DOHH2 (cell line): ENCODE measurements around the gene MMP14.

Experiments
- H3F3A ChIP-seq: fragments of 200-600 bp; sonication (generic), shearing (Covaris generic); 2 replicates; pipeline ENCODE4 v1.6.0; 2016; ENCODE audit warnings: antibody characterized with exemption, mild to moderate bottlenecking; ENCODE audit not compliant: control insufficient read depth, insufficient read depth
- H3K27ac ChIP-seq: fragments of 200-600 bp; sonication (generic); 2 replicates; pipeline ENCODE4 v1.5.1; 2014; ENCODE audit warnings: low read depth, mild to moderate bottlenecking, low read length, moderate library complexity
- H3K27me3 ChIP-seq: fragments of 200-600 bp; sonication (generic); 2 replicates; pipeline ENCODE4 v1.6.1; 2014; ENCODE audit warnings: mild to moderate bottlenecking, low read length, mixed read lengths; ENCODE audit not compliant: control insufficient read depth
- H3K36me3 ChIP-seq: fragments of 200-600 bp; sonication (generic); 2 replicates; pipeline ENCODE4 v1.6.1; 2014; ENCODE audit warnings: mild to moderate bottlenecking, low read length, moderate library complexity, mixed read lengths; ENCODE audit not compliant: control insufficient read depth
- H3K4me1 ChIP-seq: fragments of 200-600 bp; sonication (generic); 2 replicates; pipeline ENCODE4 v1.6.1; 2014; ENCODE audit warnings: mild to moderate bottlenecking, low read length, mixed read lengths; ENCODE audit not compliant: control insufficient read depth
- H3K4me2 ChIP-seq: fragments of 200-600 bp; sonication (generic); 2 replicates; pipeline ENCODE4 v1.6.0; 2014; ENCODE audit warnings: mild to moderate bottlenecking, low read length, moderate library complexity
- H3K4me3 ChIP-seq: fragments of 200-600 bp; sonication (generic); 2 replicates; pipeline ENCODE4 v1.5.1; 2014; ENCODE audit warnings: mild to moderate bottlenecking, low read length, mixed read lengths
- H3K79me2 ChIP-seq: fragments of 200-600 bp; sonication (generic); 2 replicates; pipeline ENCODE4 v1.6.1; 2014; ENCODE audit warnings: mild to moderate bottlenecking, low read length, mixed read lengths; ENCODE audit not compliant: control insufficient read depth
- H3K9me2 ChIP-seq: fragments of 200-600 bp; sonication (generic); replicated peaks from 2 replicates; pipeline ENCODE4 v1.6.1; 2014; ENCODE audit warnings: mild to moderate bottlenecking, low read length, mixed read lengths; ENCODE audit not compliant: control insufficient read depth
- H3K9me3 ChIP-seq: fragments of 200-600 bp; sonication (generic); 2 replicates; pipeline ENCODE4 v1.6.1; 2014; ENCODE audit warnings: antibody characterized with exemption, low read length, mixed read lengths; ENCODE audit not compliant: control insufficient read depth, insufficient read depth
- H4K20me1 ChIP-seq: fragments of 200-600 bp; sonication (generic); 2 replicates; pipeline ENCODE4 v1.6.0; 2014; ENCODE audit warnings: low read depth, mild to moderate bottlenecking, antibody characterized with exemption, low read length, moderate library complexity; ENCODE audit not compliant: control insufficient read depth, insufficient read depth
- CTCF ChIP-seq: fragments of 200-600 bp; sonication (generic); IDR thresholded peaks from one replicate; pipeline ENCODE4 v1.5.1; 2014; ENCODE audit warnings: antibody characterized with exemption, mild to moderate bottlenecking, low read depth, low read length; ENCODE audit not compliant: poor library complexity, severe bottlenecking
- EZH2phosphoT487 ChIP-seq: fragments of 200-600 bp; sonication (generic); IDR thresholded peaks from 2 replicates; pipeline ENCODE4 v1.6.1; 2017; ENCODE audit warnings: borderline replicate concordance, mild to moderate bottlenecking, antibody characterized with exemption, low read length, moderate library complexity, mixed read lengths

MMP14 gene

GRCh38 chr14:22821193-22822015, 15.0 kb upstream of the MMP14 start:
- Histone ChIP-seq H3K27ac (no peak overlapping the region), H3K4me1 (peaks cover 86% of the 10 kb centered on the region), H3F3A (peaks cover 33% of the 10 kb centered on the region), H3K9me3 (no peaks in the 10 kb centered on the region), H4K20me1 (no peaks in the 10 kb centered on the region), H3K4me2 (no peak overlapping the region), H3K79me2 (0 out of 2 replicates have a peak, but pooled peaks cover 3% of the 10 kb centered on the region), H3K4me3 (no peak overlapping the region), H3K9me2 (no peaks in the 10 kb centered on the region), H3K27me3 (no peaks in the 10 kb centered on the region), H3K36me3 (no peaks in the 10 kb centered on the region)
- TF ChIP-seq EZH2phosphoT487: no peak
- no peak for TF ChIP-seq CTCF

GRCh38 chr14:22822016-22822570, 14.3 kb upstream of the MMP14 start:
- no peaks in the 10 kb centered on the region for H3K36me3 ChIP-seq
- H3K4me1 ChIP-seq: peaks cover 83% of the 10 kb centered on the region
- peak overlapping the region; percentile 73 for H3K4me3 ChIP-seq
- 0 out of 2 replicates have a peak, but pooled peaks cover 3% of the 10 kb centered on the region for H3K79me2 ChIP-seq
- H3K27me3 ChIP-seq: no peaks in the 10 kb centered on the region
- peak overlapping the region; percentile 92 for H3K4me2 ChIP-seq
- peaks cover 28% of the 10 kb centered on the region for H3F3A ChIP-seq
- H4K20me1 ChIP-seq: no peaks in the 10 kb centered on the region
- TF ChIP-seq EZH2phosphoT487 (no peak), CTCF (no peak)
- H3K9me3 ChIP-seq: no peaks in the 10 kb centered on the region
- no peaks in the 10 kb centered on the region for H3K9me2 ChIP-seq
- peak overlapping the region; percentile 49 for H3K27ac ChIP-seq

GRCh38 chr14:22822571-22823098, 13.8 kb upstream of the MMP14 start:
- H3K27ac ChIP-seq: peak overlapping the region; percentile 49
- TF ChIP-seq EZH2phosphoT487 (no peak), CTCF (peak; percentile 85)
- peak overlapping the region; percentile 73 for H3K4me3 ChIP-seq

More at GRCh38 chr14:22822571-22823098, 13.8 kb upstream of the MMP14 start:
- Histone ChIP-seq H3K27me3 (no peaks in the 10 kb centered on the region), H3K79me2 (0 out of 2 replicates have a peak, but pooled peaks cover 3% of the 10 kb centered on the region), H3K9me2 (no peaks in the 10 kb centered on the region), H4K20me1 (no peaks in the 10 kb centered on the region), H3F3A (peaks cover 31% of the 10 kb centered on the region), H3K36me3 (no peaks in the 10 kb centered on the region), H3K4me1 (peaks cover 84% of the 10 kb centered on the region), H3K9me3 (no peaks in the 10 kb centered on the region), H3K4me2 (peak overlapping the region; percentile 92)
